Measurements from ENCODE around the gene AP1B1. TPM values are rescaled to one million over a fixed set of nuclear protein-coding genes. Genes with fewer than 3 reads are reported as not detected.

The AP1B1 gene
- total RNA-seq, 1 experiment from 2014 or later, result 77.9 TPM

DNA sequence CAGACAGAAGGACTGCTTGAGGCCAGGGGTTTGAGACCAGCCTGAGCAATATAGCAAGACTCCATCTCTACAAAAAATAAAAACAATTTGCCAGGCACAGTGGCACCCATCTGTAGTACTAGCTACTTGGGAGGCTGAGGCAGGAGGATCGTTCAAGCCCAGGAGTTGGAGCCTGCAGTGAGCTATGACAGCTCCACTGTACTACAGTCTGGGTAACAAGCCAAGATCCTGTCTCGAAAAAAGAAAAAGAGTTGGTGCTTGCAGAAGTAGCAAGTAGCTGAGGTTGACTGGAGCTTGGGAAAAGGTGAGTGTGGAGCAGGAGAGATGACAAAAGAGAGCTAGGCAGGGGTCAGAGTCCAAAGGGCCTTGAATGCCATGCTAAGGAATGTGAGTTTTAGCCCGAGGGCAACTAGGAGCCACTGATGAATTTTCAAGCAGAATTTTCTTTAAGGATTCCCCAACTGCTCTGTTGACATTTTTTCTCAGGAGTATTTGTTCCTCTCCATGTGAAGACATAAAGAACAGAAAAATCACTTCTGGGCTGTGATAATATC is 3.1 kb downstream of the AP1B1 start (continued):
- TF ChIP-seq, protein P1, sequence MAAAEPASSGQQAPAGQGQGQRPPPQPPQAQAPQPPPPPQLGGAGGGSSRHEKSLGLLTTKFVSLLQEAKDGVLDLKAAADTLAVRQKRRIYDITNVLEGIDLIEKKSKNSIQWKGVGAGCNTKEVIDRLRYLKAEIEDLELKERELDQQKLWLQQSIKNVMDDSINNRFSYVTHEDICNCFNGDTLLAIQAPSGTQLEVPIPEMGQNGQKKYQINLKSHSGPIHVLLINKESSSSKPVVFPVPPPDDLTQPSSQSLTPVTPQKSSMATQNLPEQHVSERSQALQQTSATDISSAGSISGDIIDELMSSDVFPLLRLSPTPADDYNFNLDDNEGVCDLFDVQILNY (CRISPR knock-in tag; IDR thresholded peaks at IDR 0.05), result no peak
- TF ChIP-seq ATF1 (CRISPR knock-in tag; IDR thresholded peaks at IDR 0.05) (no peak), CBFB (CRISPR knock-in tag; IDR thresholded peaks at IDR 0.05; ENCODE audit: low read depth) (no peak), ZNF232 (CRISPR knock-in tag; IDR thresholded peaks at IDR 0.05) (no peak), JAZF1 (CRISPR knock-in tag; IDR thresholded peaks at IDR 0.05) (no peak), ZNF416 (CRISPR knock-in tag; IDR thresholded peaks at IDR 0.05) (no peak)
- TF ChIP-seq, protein P2, sequence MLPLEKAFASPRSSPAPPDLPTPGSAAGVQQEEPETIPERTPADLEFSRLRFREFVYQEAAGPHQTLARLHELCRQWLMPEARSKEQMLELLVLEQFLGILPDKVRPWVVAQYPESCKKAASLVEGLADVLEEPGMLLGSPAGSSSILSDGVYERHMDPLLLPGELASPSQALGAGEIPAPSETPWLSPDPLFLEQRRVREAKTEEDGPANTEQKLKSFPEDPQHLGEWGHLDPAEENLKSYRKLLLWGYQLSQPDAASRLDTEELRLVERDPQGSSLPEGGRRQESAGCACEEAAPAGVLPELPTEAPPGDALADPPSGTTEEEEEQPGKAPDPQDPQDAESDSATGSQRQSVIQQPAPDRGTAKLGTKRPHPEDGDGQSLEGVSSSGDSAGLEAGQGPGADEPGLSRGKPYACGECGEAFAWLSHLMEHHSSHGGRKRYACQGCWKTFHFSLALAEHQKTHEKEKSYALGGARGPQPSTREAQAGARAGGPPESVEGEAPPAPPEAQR (CRISPR knock-in tag; IDR thresholded peaks at IDR 0.05), result no peak
- TF ChIP-seq, protein P3, sequence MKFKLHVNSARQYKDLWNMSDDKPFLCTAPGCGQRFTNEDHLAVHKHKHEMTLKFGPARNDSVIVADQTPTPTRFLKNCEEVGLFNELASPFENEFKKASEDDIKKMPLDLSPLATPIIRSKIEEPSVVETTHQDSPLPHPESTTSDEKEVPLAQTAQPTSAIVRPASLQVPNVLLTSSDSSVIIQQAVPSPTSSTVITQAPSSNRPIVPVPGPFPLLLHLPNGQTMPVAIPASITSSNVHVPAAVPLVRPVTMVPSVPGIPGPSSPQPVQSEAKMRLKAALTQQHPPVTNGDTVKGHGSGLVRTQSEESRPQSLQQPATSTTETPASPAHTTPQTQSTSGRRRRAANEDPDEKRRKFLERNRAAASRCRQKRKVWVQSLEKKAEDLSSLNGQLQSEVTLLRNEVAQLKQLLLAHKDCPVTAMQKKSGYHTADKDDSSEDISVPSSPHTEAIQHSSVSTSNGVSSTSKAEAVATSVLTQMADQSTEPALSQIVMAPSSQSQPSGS (CRISPR knock-in tag; IDR thresholded peaks at IDR 0.05; ENCODE audit: borderline replicate concordance, low read depth), result no peak

DNA sequence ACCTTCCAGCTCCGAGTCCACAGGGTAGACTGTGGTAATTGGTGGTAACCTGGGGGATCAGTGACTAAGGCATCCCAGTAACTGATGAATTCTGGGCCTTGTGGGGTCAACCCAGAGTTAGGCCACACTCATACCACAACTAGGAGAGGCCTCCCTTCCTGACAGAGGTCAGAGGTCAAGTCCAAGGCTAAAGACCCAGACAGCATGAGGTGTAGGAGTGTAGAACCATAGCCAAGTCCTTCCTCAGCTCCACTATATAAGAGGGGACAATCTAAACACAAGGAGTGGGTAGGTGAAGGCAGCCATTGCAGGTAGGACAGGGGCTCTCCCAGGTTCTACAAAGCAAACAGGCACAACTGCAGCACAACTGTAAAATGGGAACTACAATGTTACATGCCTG is 4.6 kb downstream of the AP1B1 start:
- ATAC-seq, result no peak
- ChIA-PET CTCF (no interaction called here), POLR2A (no interaction called here)
- no peaks in the 10 kb centered on the region for H3K36me3 Mint-ChIP-seq
- H3K27me3 Mint-ChIP-seq (ENCODE audit: low read depth), result no peaks in the 10 kb centered on the region
- DNase-seq (ENCODE audit: low spot score), result no peak
- H3K4me3 Mint-ChIP-seq, result no peak overlapping the region
- peaks cover 8% of the 10 kb centered on the region for H3K4me1 Mint-ChIP-seq
- no peaks in the 10 kb centered on the region for H3K9me3 Mint-ChIP-seq
- no peak overlapping the region for H3K27ac Mint-ChIP-seq
- no peak for TF ChIP-seq MYBL2 (CRISPR knock-in tag; IDR thresholded peaks at IDR 0.05)
- TF ChIP-seq NFYB (CRISPR knock-in tag; conservative IDR thresholded peaks at IDR 0.05; ENCODE audit: low read depth), result no peak
- TF ChIP-seq, protein P4, sequence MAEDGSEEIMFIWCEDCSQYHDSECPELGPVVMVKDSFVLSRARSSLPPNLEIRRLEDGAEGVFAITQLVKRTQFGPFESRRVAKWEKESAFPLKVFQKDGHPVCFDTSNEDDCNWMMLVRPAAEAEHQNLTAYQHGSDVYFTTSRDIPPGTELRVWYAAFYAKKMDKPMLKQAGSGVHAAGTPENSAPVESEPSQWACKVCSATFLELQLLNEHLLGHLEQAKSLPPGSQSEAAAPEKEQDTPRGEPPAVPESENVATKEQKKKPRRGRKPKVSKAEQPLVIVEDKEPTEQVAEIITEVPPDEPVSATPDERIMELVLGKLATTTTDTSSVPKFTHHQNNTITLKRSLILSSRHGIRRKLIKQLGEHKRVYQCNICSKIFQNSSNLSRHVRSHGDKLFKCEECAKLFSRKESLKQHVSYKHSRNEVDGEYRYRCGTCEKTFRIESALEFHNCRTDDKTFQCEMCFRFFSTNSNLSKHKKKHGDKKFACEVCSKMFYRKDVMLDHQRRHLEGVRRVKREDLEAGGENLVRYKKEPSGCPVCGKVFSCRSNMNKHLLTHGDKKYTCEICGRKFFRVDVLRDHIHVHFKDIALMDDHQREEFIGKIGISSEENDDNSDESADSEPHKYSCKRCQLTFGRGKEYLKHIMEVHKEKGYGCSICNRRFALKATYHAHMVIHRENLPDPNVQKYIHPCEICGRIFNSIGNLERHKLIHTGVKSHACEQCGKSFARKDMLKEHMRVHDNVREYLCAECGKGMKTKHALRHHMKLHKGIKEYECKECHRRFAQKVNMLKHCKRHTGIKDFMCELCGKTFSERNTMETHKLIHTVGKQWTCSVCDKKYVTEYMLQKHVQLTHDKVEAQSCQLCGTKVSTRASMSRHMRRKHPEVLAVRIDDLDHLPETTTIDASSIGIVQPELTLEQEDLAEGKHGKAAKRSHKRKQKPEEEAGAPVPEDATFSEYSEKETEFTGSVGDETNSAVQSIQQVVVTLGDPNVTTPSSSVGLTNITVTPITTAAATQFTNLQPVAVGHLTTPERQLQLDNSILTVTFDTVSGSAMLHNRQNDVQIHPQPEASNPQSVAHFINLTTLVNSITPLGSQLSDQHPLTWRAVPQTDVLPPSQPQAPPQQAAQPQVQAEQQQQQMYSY (CRISPR knock-in tag; IDR thresholded peaks at IDR 0.05), result no peak
- TF ChIP-seq GRHL2 (CRISPR knock-in tag; IDR thresholded peaks at IDR 0.05; ENCODE audit: insufficient replicate concordance, severe bottlenecking), result no peak
- TF ChIP-seq, protein P5, sequence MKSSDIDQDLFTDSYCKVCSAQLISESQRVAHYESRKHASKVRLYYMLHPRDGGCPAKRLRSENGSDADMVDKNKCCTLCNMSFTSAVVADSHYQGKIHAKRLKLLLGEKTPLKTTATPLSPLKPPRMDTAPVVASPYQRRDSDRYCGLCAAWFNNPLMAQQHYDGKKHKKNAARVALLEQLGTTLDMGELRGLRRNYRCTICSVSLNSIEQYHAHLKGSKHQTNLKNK (CRISPR knock-in tag; IDR thresholded peaks at IDR 0.05), result no peak
- TF ChIP-seq, protein P6, sequence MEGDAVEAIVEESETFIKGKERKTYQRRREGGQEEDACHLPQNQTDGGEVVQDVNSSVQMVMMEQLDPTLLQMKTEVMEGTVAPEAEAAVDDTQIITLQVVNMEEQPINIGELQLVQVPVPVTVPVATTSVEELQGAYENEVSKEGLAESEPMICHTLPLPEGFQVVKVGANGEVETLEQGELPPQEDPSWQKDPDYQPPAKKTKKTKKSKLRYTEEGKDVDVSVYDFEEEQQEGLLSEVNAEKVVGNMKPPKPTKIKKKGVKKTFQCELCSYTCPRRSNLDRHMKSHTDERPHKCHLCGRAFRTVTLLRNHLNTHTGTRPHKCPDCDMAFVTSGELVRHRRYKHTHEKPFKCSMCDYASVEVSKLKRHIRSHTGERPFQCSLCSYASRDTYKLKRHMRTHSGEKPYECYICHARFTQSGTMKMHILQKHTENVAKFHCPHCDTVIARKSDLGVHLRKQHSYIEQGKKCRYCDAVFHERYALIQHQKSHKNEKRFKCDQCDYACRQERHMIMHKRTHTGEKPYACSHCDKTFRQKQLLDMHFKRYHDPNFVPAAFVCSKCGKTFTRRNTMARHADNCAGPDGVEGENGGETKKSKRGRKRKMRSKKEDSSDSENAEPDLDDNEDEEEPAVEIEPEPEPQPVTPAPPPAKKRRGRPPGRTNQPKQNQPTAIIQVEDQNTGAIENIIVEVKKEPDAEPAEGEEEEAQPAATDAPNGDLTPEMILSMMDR (IDR thresholded peaks at IDR 0.05), result no peak
- TF ChIP-seq FOXP1 (CRISPR knock-in tag; IDR thresholded peaks at IDR 0.05; ENCODE audit: borderline replicate concordance), result no peak
- TF ChIP-seq NR1H2 (CRISPR knock-in tag; IDR thresholded peaks at IDR 0.05), result no peak
- TF ChIP-seq, protein P7, sequence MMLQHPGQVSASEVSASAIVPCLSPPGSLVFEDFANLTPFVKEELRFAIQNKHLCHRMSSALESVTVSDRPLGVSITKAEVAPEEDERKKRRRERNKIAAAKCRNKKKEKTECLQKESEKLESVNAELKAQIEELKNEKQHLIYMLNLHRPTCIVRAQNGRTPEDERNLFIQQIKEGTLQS (CRISPR knock-in tag; conservative IDR thresholded peaks at IDR 0.05), result no peak
- TF ChIP-seq, protein P8, sequence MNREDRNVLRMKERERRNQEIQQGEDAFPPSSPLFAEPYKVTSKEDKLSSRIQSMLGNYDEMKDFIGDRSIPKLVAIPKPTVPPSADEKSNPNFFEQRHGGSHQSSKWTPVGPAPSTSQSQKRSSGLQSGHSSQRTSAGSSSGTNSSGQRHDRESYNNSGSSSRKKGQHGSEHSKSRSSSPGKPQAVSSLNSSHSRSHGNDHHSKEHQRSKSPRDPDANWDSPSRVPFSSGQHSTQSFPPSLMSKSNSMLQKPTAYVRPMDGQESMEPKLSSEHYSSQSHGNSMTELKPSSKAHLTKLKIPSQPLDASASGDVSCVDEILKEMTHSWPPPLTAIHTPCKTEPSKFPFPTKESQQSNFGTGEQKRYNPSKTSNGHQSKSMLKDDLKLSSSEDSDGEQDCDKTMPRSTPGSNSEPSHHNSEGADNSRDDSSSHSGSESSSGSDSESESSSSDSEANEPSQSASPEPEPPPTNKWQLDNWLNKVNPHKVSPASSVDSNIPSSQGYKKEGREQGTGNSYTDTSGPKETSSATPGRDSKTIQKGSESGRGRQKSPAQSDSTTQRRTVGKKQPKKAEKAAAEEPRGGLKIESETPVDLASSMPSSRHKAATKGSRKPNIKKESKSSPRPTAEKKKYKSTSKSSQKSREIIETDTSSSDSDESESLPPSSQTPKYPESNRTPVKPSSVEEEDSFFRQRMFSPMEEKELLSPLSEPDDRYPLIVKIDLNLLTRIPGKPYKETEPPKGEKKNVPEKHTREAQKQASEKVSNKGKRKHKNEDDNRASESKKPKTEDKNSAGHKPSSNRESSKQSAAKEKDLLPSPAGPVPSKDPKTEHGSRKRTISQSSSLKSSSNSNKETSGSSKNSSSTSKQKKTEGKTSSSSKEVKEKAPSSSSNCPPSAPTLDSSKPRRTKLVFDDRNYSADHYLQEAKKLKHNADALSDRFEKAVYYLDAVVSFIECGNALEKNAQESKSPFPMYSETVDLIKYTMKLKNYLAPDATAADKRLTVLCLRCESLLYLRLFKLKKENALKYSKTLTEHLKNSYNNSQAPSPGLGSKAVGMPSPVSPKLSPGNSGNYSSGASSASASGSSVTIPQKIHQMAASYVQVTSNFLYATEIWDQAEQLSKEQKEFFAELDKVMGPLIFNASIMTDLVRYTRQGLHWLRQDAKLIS (CRISPR knock-in tag; IDR thresholded peaks at IDR 0.05; ENCODE audit: borderline replicate concordance), result no peak
- TF ChIP-seq EMX1 (CRISPR knock-in tag; IDR thresholded peaks at IDR 0.05), result no peak
- no peak for TF ChIP-seq ELF4 (CRISPR knock-in tag; IDR thresholded peaks at IDR 0.05; ENCODE audit: low read depth)
- no peak for TF ChIP-seq SOX15 (CRISPR knock-in tag; IDR thresholded peaks at IDR 0.05)
- TF ChIP-seq ZBTB21 (CRISPR knock-in tag; IDR thresholded peaks at IDR 0.05; ENCODE audit: borderline replicate concordance), result no peak
